HuH-7 (cell line): Measurements from ENCODE around the gene GIGYF2.

Source experiments
- DNase-seq: peaks from one replicate; pipeline ENCODE4 v3.0.0; 2011; ENCODE audit warnings: low spot score

GIGYF2 gene

GRCh38 chr2:232879618-232880494 lies 182.7 kb downstream of the GIGYF2 start:
- DNase-seq, result no peak

- no peak for DNase-seq
Measured at GRCh38 chr2:232880764-232881351, 183.7 kb downstream of the GIGYF2 start.

GRCh38 chr2:232882085-232882484 lies 185.0 kb downstream of the GIGYF2 start:
- no peak for DNase-seq

GRCh38 chr2:232882505-232883115 lies 185.5 kb downstream of the GIGYF2 start:
- DNase-seq, result no peak

- DNase-seq, result no peak
Measured at GRCh38 chr2:232883116-232883721, 186.1 kb downstream of the GIGYF2 start.

GRCh38 chr2:232884001-232884421 lies 186.9 kb downstream of the GIGYF2 start:
- no peak for DNase-seq

- DNase-seq, result no peak
Measured at GRCh38 chr2:232884549-232885263, 187.6 kb downstream of the GIGYF2 start.

GRCh38 chr2:232885264-232885961 lies 188.3 kb downstream of the GIGYF2 start:
- no peak for DNase-seq

- DNase-seq, result no peak
Measured at GRCh38 chr2:232886176-232886575, 189.0 kb downstream of the GIGYF2 start.

GRCh38 chr2:232886632-232887031 lies 189.5 kb downstream of the GIGYF2 start:
- no peak for DNase-seq

- DNase-seq, result no peak
Measured at GRCh38 chr2:232887171-232887850, 190.2 kb downstream of the GIGYF2 start.

GRCh38 chr2:232888099-232888836 lies 191.1 kb downstream of the GIGYF2 start:
- DNase-seq, result no peak

GRCh38 chr2:232888839-232889529 lies 191.9 kb downstream of the GIGYF2 start:
- DNase-seq, result no peak

GRCh38 chr2:232889876-232890401 lies 192.8 kb downstream of the GIGYF2 start:
- DNase-seq, result no peak

- no peak for DNase-seq
Measured at GRCh38 chr2:232890536-232890895, 193.4 kb downstream of the GIGYF2 start.

- DNase-seq, result no peak
Measured at GRCh38 chr2:232890896-232891601, 193.9 kb downstream of the GIGYF2 start.

GRCh38 chr2:232891621-232892071 lies 194.5 kb downstream of the GIGYF2 start:
- DNase-seq, result no peak

GRCh38 chr2:232892221-232892620 lies 195.1 kb downstream of the GIGYF2 start:
- no peak for DNase-seq

GRCh38 chr2:232892843-232893242 lies 195.7 kb downstream of the GIGYF2 start:
- no peak for DNase-seq
